IPS-NIHi7 (cell line): Measurements from ENCODE around the gene PMS1.
"Not testable (repeated sequence)": the region's sequence is repeated elsewhere in the genome, so short reads cannot be mapped to it uniquely, and the experiment has no call there.

Experiments
- DNase-seq: peaks from one replicate; pipeline ENCODE4 v3.0.0; 2012; ENCODE audit warnings: mixed read lengths; ENCODE audit errors: extremely low spot score

The PMS1 gene

GRCh38 chr2:189865826-189866225 is 81.6 kb downstream of the PMS1 start:
- no peak for DNase-seq

DNA sequence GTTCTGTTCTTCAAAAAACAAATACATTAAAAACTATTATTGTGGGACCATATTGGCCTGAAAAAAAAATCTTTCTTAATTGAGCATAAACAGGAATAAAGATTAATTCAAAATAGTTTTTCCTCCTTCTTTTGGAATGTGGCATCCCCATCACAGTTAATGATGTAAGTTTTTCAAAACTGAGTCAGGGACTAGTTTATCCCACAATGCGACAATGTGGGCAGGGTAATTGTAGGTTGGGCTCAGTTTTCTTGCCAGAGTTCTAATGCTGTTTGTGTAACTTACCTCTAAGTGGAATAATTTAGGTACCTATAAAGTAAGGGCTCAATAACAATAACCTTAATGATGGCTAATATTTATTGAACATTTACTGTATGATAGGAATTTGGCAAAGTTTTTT is 82.0 kb downstream of the PMS1 start:
- DNase-seq = no peak

DNA sequence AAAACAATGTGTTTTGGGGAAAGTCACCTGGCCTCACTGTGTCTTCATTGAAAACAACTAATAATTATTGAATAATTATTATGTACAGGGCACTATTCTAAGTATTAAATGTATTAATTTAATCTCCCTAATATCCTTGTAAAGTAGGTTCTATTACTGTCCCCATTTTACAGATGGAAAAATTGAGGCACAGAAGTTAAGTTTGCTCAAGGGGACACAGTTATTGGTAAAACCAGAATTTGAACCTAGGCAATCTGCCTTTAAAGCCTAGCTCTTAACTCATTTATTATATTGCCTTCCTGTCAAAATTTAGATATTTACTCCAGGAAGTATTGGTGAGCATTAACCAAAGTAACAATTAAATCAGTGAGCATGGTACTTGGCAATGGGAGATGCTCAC is 84.6 kb downstream of the PMS1 start:
- no peak for DNase-seq

GRCh38 chr2:189870381-189871085 is 86.3 kb downstream of the PMS1 start:
- DNase-seq = no peak

DNA sequence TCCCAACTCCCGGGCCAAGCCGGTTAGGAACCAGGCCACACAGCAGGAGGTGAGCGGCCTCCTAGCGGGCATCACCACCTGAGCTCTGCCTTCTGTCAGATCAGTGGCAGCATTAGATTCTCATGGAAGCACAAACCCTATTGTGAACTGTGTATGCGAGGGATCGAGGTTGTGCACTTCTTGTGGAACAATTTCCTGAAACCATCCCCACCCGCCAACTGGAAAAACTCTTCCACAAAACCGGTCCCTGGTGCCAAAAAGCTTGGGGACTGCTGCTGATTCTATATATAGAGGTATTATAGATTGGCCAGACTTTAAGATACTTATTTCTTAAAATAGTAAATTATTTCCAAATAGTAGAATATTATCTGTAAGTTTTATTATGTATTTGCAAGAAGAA is 89.4 kb downstream of the PMS1 start:
- no peak for DNase-seq

- DNase-seq = no peak
These were observed 90.5 kb downstream of the PMS1 start for GRCh38 chr2:189874586-189875320.

DNA sequence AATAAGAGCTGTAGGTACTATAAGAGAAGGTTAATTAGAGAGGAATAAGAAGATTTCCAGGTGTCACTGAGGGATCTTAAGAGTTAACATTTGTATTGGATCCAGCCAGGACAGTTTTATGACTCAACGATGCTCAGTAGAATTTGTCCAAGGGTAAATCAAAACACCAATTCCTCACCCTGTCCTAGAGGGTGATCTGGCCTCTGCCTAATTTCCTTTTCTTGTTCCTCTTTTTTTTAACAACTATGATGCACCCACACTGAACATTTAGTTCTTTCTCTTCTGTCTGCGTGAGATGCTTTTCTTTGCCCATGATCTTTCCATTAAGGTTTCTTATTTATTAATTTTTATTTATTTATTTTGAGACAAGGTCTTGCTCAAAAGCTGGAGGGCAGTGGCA is 92.0 kb downstream of the PMS1 start:
- no peak for DNase-seq

GRCh38 chr2:189879716-189880081 is 95.4 kb downstream of the PMS1 start:
- peak; percentile 7 for DNase-seq

DNA sequence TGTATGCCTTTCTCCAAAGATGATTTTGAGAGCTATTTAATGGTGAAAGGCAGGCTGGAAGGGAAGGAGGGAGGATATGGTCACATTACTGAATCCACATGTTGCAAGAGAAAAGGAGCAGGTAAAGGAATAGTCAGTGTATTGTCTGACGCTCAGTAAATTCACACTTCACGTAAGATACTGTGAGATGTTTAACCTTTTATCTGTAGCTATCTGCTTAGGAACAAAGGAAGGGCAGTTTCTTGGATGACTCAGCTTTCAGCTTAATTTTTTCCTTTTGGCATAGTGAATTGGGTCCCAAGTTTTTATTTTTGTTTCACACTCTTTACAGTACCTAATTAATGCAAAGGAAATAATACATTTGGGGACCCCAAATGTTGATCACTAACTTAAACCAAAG is 96.2 kb downstream of the PMS1 start:
- no peak for DNase-seq

DNA sequence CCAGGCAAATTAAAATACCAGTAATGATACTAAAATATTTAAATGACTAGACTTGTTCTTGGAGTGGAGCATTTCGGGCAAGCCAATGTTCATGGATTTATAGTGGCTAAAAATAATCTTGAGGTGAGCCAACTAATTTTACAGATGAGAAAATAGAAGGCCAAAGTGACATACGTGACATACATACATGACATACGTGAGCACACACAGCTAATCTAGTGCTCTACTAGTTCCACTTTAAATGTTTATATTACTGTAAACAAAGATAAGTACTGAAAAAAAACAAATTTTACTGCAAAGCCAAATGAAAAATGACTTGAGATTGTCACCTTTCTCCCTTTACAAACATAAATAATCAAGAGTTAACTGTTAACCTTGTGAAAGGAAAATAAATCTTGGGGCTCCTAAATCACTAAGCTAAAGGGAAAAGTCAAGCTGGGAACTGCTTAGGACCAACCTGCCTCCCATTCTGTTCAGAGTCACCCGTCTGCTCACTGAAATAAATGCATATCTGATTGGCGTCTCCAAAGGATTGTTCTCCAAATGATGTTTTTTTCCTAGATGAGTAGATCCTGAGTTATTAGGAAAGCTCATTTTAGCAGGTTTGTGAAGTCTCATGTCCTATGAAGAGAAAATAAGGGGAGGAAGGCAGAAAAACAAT is 96.7 kb downstream of the PMS1 start:
- no peak for DNase-seq

- DNase-seq = no peak
These were observed 101.1 kb downstream of the PMS1 start for GRCh38 chr2:189885368-189885767.

GRCh38 chr2:189892546-189893294 is 108.5 kb downstream of the PMS1 start:
- DNase-seq = not testable (repeated sequence)

DNA sequence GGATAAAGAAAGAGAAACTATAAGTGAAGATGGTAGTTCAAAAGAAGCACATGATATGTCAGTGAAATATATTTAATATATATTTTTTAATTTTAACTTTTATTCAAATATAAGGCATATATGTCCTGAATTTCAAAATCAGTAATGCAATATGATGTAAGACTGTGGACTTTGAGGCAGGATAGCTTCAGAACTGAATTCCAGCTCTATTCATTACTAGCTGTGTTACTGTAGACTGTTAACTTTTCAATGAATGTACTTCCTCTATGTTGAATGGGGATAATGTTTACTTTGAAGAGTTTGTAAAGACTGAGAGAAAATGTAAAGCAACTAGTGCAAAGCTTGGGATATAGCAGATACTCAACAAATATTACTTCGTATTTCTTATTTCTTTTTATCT is 112.6 kb downstream of the PMS1 start:
- DNase-seq = no peak

DNA sequence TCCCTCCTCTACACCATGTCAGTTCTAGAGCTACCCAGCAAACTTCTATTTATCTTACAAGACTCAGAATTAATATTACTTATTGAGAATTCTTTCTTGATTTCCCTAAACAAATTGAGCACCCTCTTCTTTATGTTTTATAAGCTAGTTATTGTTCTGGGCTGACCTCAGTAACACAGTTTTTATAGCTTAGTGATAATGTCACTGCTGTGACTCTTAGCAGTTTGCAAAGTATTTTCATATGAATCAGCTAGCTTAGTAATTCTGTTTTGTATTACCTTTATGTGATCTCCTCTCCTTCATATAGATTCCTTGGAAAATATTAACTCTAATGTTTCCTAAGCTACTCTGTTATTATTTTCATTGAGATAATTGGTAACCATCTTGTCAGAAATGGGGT is 114.9 kb downstream of the PMS1 start:
- DNase-seq = no peak

- peak; percentile 7 for DNase-seq
These were observed 116.5 kb downstream of the PMS1 start for GRCh38 chr2:189900726-189901125.

- DNase-seq = no peak
These were observed 117.4 kb downstream of the PMS1 start for GRCh38 chr2:189901664-189902063.

DNA sequence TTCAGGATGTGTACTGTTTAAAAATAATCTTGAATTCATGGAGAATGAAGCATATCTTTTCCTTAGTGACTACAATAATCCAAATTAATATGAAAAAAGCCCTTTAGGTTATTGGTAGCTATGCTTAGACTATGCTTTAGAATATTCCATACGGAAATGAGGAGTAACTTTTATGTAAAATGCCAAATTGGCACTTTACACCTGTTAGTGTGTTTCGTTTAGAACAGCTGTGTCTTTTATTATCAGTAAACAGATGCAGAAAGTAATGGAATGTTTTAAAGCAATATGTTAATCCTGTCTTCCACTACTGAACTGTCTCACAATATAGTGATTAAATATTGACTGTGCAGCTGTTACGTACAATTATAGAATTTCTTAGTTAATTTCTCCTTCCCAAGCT is 129.6 kb downstream of the PMS1 start:
- DNase-seq = no peak

DNA sequence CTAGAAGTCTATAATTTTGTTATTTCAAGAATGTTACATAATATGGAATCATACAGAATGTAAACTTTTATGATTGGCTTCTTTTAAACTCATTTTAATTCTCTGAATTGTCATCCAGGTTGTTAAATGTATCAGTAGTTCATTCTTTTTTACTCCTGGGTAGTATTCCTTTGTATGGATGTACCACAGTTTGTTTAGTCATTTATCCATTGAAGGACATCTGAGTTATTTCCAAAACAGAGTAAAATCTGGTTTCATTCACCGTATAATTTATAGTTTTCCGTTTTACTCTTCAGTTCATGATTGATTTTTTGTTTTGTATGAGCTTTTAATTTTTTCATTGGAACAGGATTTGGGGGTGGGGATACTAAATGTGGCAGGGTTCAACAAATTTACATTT is 132.4 kb downstream of the PMS1 start:
- DNase-seq = no peak
